HCT116 (cell line): ENCODE results near the gene SPON2. TPM values are rescaled to one million over a fixed set of nuclear protein-coding genes. Genes with fewer than 3 reads are reported as not detected.

Experiments used
- ATAC-seq: fragments of 200-7000 bp; cut with Tn5 transposase; 2 replicates; pipeline ENCODE4 v1.9.1; 2020; ENCODE audit warnings: mild to moderate bottlenecking, moderate library complexity
- BruUV-seq: library from RNA; stranded (reverse); fragments of 400-500 nt; replicated peaks from 2 replicates; lab custom pipeline; 2021; lab: Mats Ljungman, UMichigan
- CTCF ChIA-PET: fragments of 300-600 bp; sonication (Branson Sonifier 250); formaldehyde crosslinking; loops from one replicate; lab custom pipeline; 2021; ENCODE audit warnings: antibody characterized with exemption; lab: Charles Lee
- POLR2A ChIA-PET: fragments of 300-600, 350-600 bp; sonication (Branson Sonifier 250); formaldehyde crosslinking; loops from one replicate; lab custom pipeline; 2021; ENCODE audit warnings: antibody characterized with exemption; lab: Charles Lee
- RAD21 ChIA-PET, 2 experiments: fragments of 300-600 bp; sonication (Branson Sonifier 250); formaldehyde crosslinking; loops; one replicate each; lab custom pipeline; 2023; ENCODE audit warnings: low total read pairs in 2 of 2; ENCODE audit not compliant: uncharacterized antibody in 2 of 2, unreplicated experiment in 2 of 2, low non-redundant PET in 1 of 2; lab: Charles Lee
- DNase-seq: peaks from one replicate; pipeline ENCODE4 v3.0.0-alpha.2; 2010; ENCODE audit warnings: low read depth, low spot score
- H2AFZ ChIP-seq: fragments of 200-600 bp; shearing (Covaris generic), sonication (generic); 2 replicates; pipeline ENCODE4 v1.6.1; 2017; ENCODE audit warnings: low read depth, mixed run types, mixed read lengths, antibody characterized with exemption, low read length; ENCODE audit not compliant: poor library complexity, severe bottlenecking
- H3K27ac ChIP-seq: 2 replicates; pipeline ENCODE4 v1.5.1; 2012; ENCODE audit warnings: low read depth, low read length
- H3K27me3 ChIP-seq: fragments of 200-600 bp; sonication (generic); 2 replicates; pipeline ENCODE4 v1.6.1; 2016; ENCODE audit warnings: mixed run types, low read length, mixed read lengths; ENCODE audit not compliant: insufficient read depth
- H3K36me3 ChIP-seq, 2 experiments: fragments of 200-500 bp in 1 of 2; fragments of 200-600 bp in 1 of 2; sonication (Bioruptor generic) in 1 of 2; sonication (generic) in 1 of 2; 2 replicates each; pipeline versions ENCODE4 v1.5.1 to v1.6.1; 2014 to 2016; ENCODE audit warnings: low read length in 2 of 2, inconsistent platforms in 1 of 2, mixed read lengths in 1 of 2, mixed run types in 1 of 2; ENCODE audit not compliant: insufficient read depth in 2 of 2, control insufficient read depth in 1 of 2
- H3K4me1 ChIP-seq, 2 experiments: fragments of 200-600 bp in 1 of 2; sonication (generic) in 1 of 2; 2 replicates each; pipeline versions ENCODE4 v1.5.1 to v1.6.1; 2012 to 2017; ENCODE audit warnings: low read length in 2 of 2, inconsistent platforms in 1 of 2, mild to moderate bottlenecking in 1 of 2, mixed read lengths in 1 of 2, mixed run types in 1 of 2, moderate library complexity in 1 of 2; ENCODE audit not compliant: insufficient read depth in 2 of 2, control insufficient read depth in 1 of 2
- H3K4me2 ChIP-seq: fragments of 200-600 bp; sonication (generic); 2 replicates; pipeline ENCODE4 v1.6.1; 2017; ENCODE audit warnings: mixed run types, low read length, mixed read lengths
- H3K4me3 ChIP-seq, 2 experiments: fragments of 200-600 bp in 1 of 2; sonication (generic) in 1 of 2; replicated peaks in 1 of 2; 2 replicates each; pipeline ENCODE4 v1.5.1; 2011 to 2016; ENCODE audit warnings: low read length in 2 of 2, control low read depth in 1 of 2, low read depth in 1 of 2, mild to moderate bottlenecking in 1 of 2, mixed read lengths in 1 of 2, mixed run types in 1 of 2
- H3K79me2 ChIP-seq: fragments of 200-600 bp; sonication (generic); 2 replicates; pipeline ENCODE4 v1.6.1; 2017; ENCODE audit warnings: mild to moderate bottlenecking, mixed run types, low read length, moderate library complexity, mixed read lengths; ENCODE audit not compliant: insufficient read depth
- H3K9ac ChIP-seq: fragments of 200-600 bp; sonication (generic); 2 replicates; pipeline ENCODE4 v1.6.1; 2016; ENCODE audit warnings: low read length, mixed read lengths
- H3K9me2 ChIP-seq: fragments of 200-600 bp; sonication (generic), shearing (Covaris generic); 2 replicates; pipeline ENCODE4 v1.6.1; 2017; ENCODE audit warnings: mixed run types, mild to moderate bottlenecking, moderate library complexity; ENCODE audit not compliant: insufficient read depth
- H3K9me3 ChIP-seq, 2 experiments: fragments of 200-500 bp in 1 of 2; fragments of 200-600 bp in 1 of 2; sonication (Bioruptor generic) in 1 of 2; sonication (generic) in 1 of 2; 2 replicates each; pipeline ENCODE4 v1.6.1; 2014 to 2017; ENCODE audit warnings: low read length in 2 of 2, mixed read lengths in 2 of 2, inconsistent platforms in 1 of 2, low read depth in 1 of 2, mild to moderate bottlenecking in 1 of 2, mixed run types in 1 of 2, moderate library complexity in 1 of 2; ENCODE audit not compliant: control insufficient read depth in 1 of 2, insufficient read depth in 1 of 2
- H4K20me1 ChIP-seq: fragments of 200-600 bp; sonication (generic), shearing (Covaris generic); 2 replicates; pipeline ENCODE4 v1.6.1; 2017; ENCODE audit warnings: mixed run types, mild to moderate bottlenecking, moderate library complexity; ENCODE audit not compliant: insufficient read depth
- CBX3 ChIP-seq: IDR thresholded peaks from 2 replicates; pipeline ENCODE4 v1.6.1; 2012; ENCODE audit warnings: low read depth
- CEBPB ChIP-seq: IDR thresholded peaks from 2 replicates; pipeline ENCODE4 v1.6.1; 2012; ENCODE audit warnings: low read depth
- EGR1 ChIP-seq: IDR thresholded peaks from 2 replicates; pipeline ENCODE4 v1.6.1; 2012; ENCODE audit warnings: low read depth
- EZH2 ChIP-seq: fragments of 200-600 bp; sonication (generic); IDR thresholded peaks from 2 replicates; pipeline ENCODE4 v1.6.1; 2017; ENCODE audit warnings: antibody characterized with exemption, mixed run types
- EZH2phosphoT487 ChIP-seq: fragments of 200-600 bp; IDR thresholded peaks from 2 replicates; pipeline ENCODE4 v1.6.1; 2018; ENCODE audit warnings: antibody characterized with exemption, borderline replicate concordance
- JUND ChIP-seq: IDR thresholded peaks from 2 replicates; pipeline ENCODE4 v1.6.1; 2012
- MAX ChIP-seq: IDR thresholded peaks from 2 replicates; pipeline ENCODE4 v1.6.1; 2012
- POLR2A ChIP-seq: IDR thresholded peaks from 2 replicates; pipeline ENCODE4 v1.7.0; 2011; ENCODE audit warnings: borderline replicate concordance; ENCODE audit not compliant: insufficient read depth, insufficient read length; ENCODE audit errors: extremely low read depth
- RAD21 ChIP-seq: IDR thresholded peaks from 2 replicates; pipeline ENCODE4 v1.6.1; 2012; ENCODE audit warnings: low read depth, mild to moderate bottlenecking
- SIN3A ChIP-seq: IDR thresholded peaks from 2 replicates; pipeline ENCODE4 v1.6.1; 2012; ENCODE audit warnings: low read depth
- SP1 ChIP-seq: IDR thresholded peaks from 2 replicates; pipeline ENCODE4 v1.6.1; 2012; ENCODE audit warnings: low read depth
- SRF ChIP-seq: IDR thresholded peaks from 2 replicates; pipeline ENCODE4 v1.6.1; 2012; ENCODE audit warnings: low read depth
- TCF7L2 ChIP-seq: IDR thresholded peaks from 2 replicates; pipeline ENCODE4 v1.7.0; 2011; ENCODE audit warnings: borderline replicate concordance, inconsistent platforms; ENCODE audit not compliant: insufficient read depth, insufficient read length; ENCODE audit errors: extremely low read depth
- YY1 ChIP-seq: IDR thresholded peaks from 2 replicates; pipeline ENCODE4 v1.6.1; 2011; ENCODE audit warnings: low read length, low read depth, moderate library complexity, mild to moderate bottlenecking; ENCODE audit not compliant: insufficient replicate concordance; ENCODE audit errors: extremely low read depth
- ZBTB33 ChIP-seq: IDR thresholded peaks from 2 replicates; pipeline ENCODE4 v1.6.1; 2011; ENCODE audit warnings: mild to moderate bottlenecking, low read length, moderate library complexity; ENCODE audit not compliant: insufficient replicate concordance; ENCODE audit errors: extremely low read depth
- ZFX ChIP-seq: fragments of 450-650 bp; IDR thresholded peaks from 2 replicates; pipeline ENCODE4 v1.6.1; 2017
- ZNF274 ChIP-seq: fragments of 200-500 bp; sonication (Bioruptor generic); IDR thresholded peaks from 2 replicates; pipeline ENCODE4 v1.6.1; 2014; ENCODE audit warnings: mild to moderate bottlenecking, low read depth, low read length, inconsistent platforms
- intact Hi-C: fragments of 100-400 bp; cut with micrococcal nuclease; formaldehyde crosslinking; loops from 2 replicates; pipeline ENCODE4 v1.10.0; 2022
- total RNA-seq: library from RNA; stranded (reverse); gene quantifications from one replicate; pipeline ENCODE4 v1.2.1, GENCODE V29; 2021; ENCODE audit not compliant: unreplicated experiment
- TF ChIP-seq, protein P1 (sequence below), 3 experiments: fragments of 200-600 bp in 1 of 3; sonication (generic) in 1 of 3; IDR thresholded peaks in 2 of 3; conservative IDR thresholded peaks in 1 of 3; 2 replicates each; pipeline ENCODE4 v1.5.1; 2012 to 2017; ENCODE audit warnings: low read depth in 2 of 3, low read length in 2 of 3, antibody characterized with exemption in 1 of 3, borderline replicate concordance in 1 of 3, control low read depth in 1 of 3, mild to moderate bottlenecking in 1 of 3, mixed read lengths in 1 of 3, mixed run types in 1 of 3, moderate library complexity in 1 of 3; ENCODE audit not compliant: insufficient read depth in 1 of 3
- TF ChIP-seq, protein P2 (sequence below): IDR thresholded peaks from 2 replicates; pipeline ENCODE4 v1.6.1; 2012; ENCODE audit warnings: low read depth
- TF ChIP-seq, protein P3 (sequence below): IDR thresholded peaks from 2 replicates; pipeline ENCODE4 v1.6.1; 2012

Gene SPON2
- total RNA-seq, 1 experiment from 2014 or later = 1.5 TPM

DNA sequence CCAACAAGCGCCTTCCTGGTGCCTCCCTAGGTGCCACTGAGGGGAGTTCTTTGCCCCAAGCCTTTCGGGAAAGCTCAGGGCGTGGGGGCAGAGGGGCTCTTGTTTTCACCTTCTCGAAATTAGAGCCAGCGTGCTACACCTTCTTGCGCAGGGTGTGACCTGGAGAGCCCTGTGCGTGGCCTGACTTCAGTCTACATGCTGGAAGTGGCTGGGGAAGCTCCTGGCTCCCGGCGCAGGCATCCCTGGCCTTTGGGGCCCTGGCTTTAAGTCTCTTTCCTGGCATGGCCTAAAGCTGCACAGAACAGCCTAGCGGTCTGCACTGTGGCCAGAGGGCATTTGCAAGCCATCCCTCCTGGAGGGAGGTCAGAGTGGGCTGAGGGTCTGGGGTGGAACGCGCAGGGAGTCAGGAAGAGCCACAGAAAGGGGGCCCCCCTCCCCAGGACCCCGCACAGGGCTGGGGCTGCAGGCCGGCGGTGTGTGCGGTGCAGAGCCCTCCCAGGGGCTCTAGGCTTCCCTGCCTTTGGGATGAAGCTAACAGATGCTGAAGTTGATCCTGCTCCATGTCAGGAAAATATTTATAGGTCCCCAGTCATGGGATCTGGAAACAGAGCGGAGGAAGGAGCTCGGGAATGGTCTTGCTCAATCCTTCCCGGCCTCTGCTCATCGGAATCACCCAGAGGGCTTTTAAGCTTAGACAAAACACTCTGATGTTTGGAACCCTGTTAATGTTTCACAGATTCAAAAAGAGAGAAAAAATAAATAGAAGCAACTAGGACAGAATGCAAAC lies 781 bp upstream of the SPON2 start:
- no TSS peak for BruUV-seq
- no peaks in the 10 kb centered on the region for H3K9me2 ChIP-seq
- no peak for ATAC-seq
- H3K27me3 ChIP-seq = no peaks in the 10 kb centered on the region
- H4K20me1 ChIP-seq = no peaks in the 10 kb centered on the region
- no peaks in the 10 kb centered on the region for H3K36me3 ChIP-seq
- intact Hi-C loops = no loop called here
- no peak for DNase-seq
- H3K79me2 ChIP-seq = no peaks in the 10 kb centered on the region
- no peak overlapping the region for H3K4me2 ChIP-seq
- peaks cover 0 to 13% of the 10 kb centered on the region in 2 experiments; a peak in 2 of 4 replicates for H3K4me1 ChIP-seq
- ChIA-PET CTCF (no interaction called here), POLR2A (no interaction called here), RAD21 (no interaction called here)
- H3K27ac ChIP-seq = no peak overlapping the region
- no peaks in the 10 kb centered on the region for H3K9me3 ChIP-seq
- no peak overlapping the region for H3K9ac ChIP-seq
- H2AFZ ChIP-seq = no peak overlapping the region
- no peak overlapping the region for H3K4me3 ChIP-seq
- TF ChIP-seq TCF7L2 (no peak), EZH2phosphoT487 (no peak), ZBTB33 (no peak), EZH2 (no peak), ZFX (no peak), SIN3A (no peak), POLR2A (no peak), ZNF274 (no peak), RAD21 (no peak), MAX (no peak), SRF (no peak), YY1 (no peak), EGR1 (no peak), CEBPB (no peak), SP1 (no peak), JUND (no peak), CBX3 (no peak)
- TF ChIP-seq, protein P1, sequence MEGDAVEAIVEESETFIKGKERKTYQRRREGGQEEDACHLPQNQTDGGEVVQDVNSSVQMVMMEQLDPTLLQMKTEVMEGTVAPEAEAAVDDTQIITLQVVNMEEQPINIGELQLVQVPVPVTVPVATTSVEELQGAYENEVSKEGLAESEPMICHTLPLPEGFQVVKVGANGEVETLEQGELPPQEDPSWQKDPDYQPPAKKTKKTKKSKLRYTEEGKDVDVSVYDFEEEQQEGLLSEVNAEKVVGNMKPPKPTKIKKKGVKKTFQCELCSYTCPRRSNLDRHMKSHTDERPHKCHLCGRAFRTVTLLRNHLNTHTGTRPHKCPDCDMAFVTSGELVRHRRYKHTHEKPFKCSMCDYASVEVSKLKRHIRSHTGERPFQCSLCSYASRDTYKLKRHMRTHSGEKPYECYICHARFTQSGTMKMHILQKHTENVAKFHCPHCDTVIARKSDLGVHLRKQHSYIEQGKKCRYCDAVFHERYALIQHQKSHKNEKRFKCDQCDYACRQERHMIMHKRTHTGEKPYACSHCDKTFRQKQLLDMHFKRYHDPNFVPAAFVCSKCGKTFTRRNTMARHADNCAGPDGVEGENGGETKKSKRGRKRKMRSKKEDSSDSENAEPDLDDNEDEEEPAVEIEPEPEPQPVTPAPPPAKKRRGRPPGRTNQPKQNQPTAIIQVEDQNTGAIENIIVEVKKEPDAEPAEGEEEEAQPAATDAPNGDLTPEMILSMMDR (IDR thresholded peaks at IDR 0.05 in 2 of 3, conservative IDR thresholded peaks at IDR 0.05 in 1 of 3; ENCODE audit: borderline replicate concordance in 1 of 3, insufficient read depth in 1 of 3, low read depth in 2 of 3, low read length in 2 of 3) = no peak
- TF ChIP-seq, protein P2, sequence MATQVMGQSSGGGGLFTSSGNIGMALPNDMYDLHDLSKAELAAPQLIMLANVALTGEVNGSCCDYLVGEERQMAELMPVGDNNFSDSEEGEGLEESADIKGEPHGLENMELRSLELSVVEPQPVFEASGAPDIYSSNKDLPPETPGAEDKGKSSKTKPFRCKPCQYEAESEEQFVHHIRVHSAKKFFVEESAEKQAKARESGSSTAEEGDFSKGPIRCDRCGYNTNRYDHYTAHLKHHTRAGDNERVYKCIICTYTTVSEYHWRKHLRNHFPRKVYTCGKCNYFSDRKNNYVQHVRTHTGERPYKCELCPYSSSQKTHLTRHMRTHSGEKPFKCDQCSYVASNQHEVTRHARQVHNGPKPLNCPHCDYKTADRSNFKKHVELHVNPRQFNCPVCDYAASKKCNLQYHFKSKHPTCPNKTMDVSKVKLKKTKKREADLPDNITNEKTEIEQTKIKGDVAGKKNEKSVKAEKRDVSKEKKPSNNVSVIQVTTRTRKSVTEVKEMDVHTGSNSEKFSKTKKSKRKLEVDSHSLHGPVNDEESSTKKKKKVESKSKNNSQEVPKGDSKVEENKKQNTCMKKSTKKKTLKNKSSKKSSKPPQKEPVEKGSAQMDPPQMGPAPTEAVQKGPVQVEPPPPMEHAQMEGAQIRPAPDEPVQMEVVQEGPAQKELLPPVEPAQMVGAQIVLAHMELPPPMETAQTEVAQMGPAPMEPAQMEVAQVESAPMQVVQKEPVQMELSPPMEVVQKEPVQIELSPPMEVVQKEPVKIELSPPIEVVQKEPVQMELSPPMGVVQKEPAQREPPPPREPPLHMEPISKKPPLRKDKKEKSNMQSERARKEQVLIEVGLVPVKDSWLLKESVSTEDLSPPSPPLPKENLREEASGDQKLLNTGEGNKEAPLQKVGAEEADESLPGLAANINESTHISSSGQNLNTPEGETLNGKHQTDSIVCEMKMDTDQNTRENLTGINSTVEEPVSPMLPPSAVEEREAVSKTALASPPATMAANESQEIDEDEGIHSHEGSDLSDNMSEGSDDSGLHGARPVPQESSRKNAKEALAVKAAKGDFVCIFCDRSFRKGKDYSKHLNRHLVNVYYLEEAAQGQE = no peak
- TF ChIP-seq, protein P3, sequence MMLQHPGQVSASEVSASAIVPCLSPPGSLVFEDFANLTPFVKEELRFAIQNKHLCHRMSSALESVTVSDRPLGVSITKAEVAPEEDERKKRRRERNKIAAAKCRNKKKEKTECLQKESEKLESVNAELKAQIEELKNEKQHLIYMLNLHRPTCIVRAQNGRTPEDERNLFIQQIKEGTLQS = no peak
